HG03108 (cell line): ENCODE results near the gene PCDHA2.
"Not testable (repeated sequence)": the region's sequence is repeated elsewhere in the genome, so short reads cannot be mapped to it uniquely, and the experiment has no call there.

Experiments
- ATAC-seq: cut with Tn5 transposase; IDR thresholded peaks from one replicate; pipeline ENCODE4 v1.9.1; 2021; ENCODE audit warnings: moderate library complexity; ENCODE audit not compliant: unreplicated experiment

Gene PCDHA2

DNA sequence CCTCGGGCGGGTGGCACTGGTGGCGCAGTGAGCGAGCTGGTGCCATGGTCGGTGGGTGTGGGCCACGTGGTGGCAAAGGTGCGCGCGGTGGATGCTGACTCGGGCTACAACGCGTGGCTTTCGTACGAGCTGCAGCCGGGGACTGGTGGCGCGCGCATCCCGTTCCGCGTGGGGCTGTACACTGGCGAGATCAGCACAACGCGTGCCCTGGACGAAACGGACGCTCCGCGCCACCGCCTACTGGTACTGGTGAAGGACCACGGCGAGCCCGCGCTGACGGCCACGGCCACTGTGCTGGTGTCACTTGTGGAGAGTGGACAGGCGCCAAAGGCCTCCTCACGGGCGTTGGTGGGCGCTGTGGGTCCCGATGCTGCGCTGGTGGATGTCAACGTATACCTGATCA, 14.2 kb downstream of the PCDHA2 start:
- ATAC-seq = no peak

DNA sequence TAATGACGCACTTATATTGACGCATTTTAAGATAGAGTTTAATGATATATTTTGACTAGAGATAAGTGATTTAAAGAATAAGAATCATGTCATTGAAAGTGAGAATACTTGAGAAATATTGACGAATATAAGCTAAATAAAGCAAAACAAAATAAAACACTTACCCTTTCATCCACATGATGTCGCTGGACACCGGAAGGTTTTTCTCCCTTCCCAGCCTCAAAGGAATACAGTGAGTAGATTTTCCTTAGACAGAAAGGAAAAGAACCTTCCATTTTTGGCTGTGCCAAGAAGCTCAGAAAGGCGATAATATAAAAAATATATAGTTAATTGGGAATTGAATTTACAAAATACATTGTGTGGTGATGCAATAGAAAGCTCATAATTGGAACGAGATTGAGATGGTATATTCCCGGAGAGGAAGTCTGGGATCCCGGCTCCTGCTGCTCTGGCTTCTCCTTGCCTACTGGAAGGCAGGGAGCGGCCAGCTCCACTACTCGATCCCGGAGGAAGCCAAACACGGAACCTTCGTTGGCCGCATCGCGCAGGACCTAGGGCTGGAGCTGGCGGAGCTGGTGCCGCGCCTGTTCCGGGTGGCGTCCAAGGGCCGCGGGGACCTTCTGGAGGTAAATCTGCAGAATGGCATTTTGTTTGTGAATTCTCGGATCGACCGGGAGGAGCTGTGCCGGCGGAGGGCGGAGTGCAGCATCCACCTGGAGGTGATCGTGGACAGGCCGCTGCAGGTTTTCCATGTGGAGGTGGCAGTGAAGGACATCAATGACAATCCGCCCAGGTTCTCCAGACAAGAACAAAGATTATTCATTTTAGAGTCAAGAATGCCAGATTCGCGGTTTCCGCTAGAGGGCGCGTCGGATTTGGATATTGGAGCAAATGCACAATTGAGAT, 27.0 kb downstream of the PCDHA2 start, which contains the start of gene PCDHA5:
TSS of gene PCDHA5 (plus strand) at position 239 of the 906 bp plus-strand sequence.
- no peak for ATAC-seq

- ATAC-seq = no peak
These were observed 27.6 kb downstream of the PCDHA2 start for GRCh38 chr5:140822281-140822629.

GRCh38 chr5:140822969-140823368, 28.3 kb downstream of the PCDHA2 start:
- not testable (repeated sequence) for ATAC-seq

GRCh38 chr5:140823475-140823874, 28.8 kb downstream of the PCDHA2 start:
- no peak for ATAC-seq

DNA sequence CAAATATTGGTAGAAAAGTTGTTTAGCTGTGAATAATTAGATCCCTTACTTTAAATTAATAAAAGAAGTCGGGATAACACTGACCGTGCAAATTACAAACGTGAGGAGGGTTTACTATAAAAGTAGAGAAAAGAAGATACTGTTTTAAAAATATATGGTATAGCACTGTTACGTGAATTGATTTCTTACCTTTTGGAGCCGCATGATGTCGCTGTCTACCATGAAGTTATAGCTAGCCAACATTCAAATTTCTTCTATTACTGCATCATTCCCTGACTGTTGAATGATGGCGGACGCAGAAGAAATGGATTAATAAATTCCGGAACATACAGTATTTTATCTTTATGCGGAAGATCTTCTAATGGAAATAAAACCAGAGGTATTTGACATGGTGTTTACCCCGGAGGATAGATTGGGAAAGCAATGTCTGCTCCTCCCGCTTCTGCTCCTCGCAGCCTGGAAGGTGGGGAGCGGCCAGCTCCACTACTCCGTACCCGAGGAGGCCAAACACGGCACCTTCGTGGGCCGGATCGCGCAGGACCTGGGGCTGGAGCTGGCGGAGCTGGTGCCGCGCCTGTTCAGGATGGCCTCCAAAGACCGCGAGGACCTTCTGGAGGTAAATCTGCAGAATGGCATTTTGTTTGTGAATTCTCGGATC, 33.2 kb downstream of the PCDHA2 start, which contains the start of gene PCDHA6:
TSS of gene PCDHA6 (plus strand) at position 257 of the 658 bp plus-strand sequence. CDS start at position 389, 132 bp downstream.
- ATAC-seq = no peak

- no peak for ATAC-seq
These were observed 33.7 kb downstream of the PCDHA2 start for GRCh38 chr5:140828362-140828737.

- ATAC-seq = not testable (repeated sequence)
These were observed 35.2 kb downstream of the PCDHA2 start for GRCh38 chr5:140829511-140830501.

- ATAC-seq = no peak
These were observed 39.3 kb downstream of the PCDHA2 start, which contains the start of gene PCDHA7 for GRCh38 chr5:140833993-140834392. PCDHA7 (plus strand) TSS chr5:140834269; CDS start chr5:140834384, 115 bp downstream.

GRCh38 chr5:140834439-140835008, 39.9 kb downstream of the PCDHA2 start:
- not testable (repeated sequence) for ATAC-seq

DNA sequence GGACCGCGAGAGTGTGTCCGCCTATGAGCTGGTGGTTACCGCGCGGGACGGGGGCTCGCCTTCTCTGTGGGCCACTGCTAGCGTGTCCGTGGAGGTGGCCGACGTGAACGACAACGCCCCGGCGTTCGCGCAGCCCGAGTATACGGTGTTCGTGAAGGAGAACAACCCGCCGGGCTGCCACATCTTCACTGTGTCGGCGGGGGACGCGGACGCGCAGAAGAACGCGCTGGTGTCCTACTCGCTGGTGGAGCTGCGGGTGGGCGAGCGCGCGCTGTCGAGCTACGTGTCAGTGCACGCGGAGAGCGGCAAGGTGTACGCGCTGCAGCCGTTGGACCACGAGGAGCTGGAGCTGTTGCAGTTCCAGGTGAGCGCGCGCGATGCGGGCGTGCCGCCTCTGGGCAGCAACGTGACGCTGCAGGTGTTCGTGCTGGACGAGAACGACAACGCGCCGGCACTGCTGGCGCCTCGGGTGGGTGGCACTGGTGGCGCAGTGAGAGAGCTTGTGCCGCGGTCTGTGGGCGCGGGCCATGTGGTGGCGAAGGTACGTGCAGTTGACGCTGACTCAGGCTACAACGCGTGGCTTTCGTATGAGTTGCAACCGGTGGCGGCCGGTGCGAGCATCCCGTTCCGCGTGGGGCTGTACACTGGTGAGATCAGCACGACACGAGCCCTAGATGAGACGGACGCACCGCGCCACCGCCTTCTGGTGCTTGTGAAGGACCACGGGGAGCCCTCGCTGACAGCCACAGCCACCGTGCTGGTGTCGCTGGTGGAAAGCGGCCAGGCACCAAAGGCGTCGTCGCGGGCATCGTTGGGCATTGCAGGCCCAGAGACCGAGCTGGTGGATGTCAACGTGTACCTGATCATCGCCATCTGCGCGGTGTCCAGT, 41.2 kb downstream of the PCDHA2 start:
- no peak for ATAC-seq

GRCh38 chr5:140840978-140841962, 46.6 kb downstream of the PCDHA2 start, which contains the start of gene PCDHA8:
PCDHA8 (plus strand) TSS chr5:140841187; CDS start chr5:140841322, 135 bp downstream.
- no peak for ATAC-seq

DNA sequence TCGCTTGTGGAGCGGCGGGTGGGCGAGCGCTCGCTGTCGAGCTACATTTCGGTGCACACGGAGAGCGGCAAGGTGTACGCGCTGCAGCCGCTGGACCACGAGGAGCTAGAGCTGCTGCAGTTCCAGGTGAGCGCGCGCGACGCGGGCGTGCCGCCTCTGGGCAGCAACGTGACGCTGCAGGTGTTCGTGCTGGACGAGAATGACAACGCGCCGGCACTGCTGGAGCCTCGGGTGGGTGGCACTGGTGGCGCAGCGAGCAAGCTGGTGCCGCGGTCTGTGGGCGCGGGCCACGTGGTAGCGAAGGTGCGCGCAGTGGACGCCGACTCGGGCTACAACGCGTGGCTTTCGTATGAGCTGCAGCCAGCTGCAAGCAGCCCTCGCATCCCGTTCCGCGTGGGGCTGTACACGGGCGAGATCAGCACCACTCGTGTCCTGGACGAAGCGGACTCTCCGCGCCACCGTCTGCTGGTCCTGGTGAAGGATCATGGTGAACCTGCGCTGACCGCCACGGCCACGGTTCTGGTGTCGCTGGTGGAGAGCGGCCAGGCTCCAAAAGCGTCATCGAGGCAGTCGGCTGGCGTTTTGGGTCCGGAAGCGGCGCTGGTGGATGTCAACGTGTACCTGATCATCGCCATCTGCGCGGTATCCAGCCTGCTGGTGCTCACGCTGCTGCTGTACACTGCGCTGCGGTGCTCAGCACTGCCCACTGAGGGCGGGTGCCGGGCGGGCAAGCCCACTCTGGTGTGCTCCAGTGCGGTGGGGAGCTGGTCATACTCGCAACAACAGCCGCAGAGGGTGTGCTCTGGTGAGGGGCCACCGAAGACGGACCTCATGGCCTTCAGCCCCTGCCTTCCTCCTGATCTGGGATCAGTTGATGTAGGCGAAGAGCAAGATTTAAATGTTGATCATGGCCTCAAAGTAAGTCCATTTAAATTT, 48.4 kb downstream of the PCDHA2 start:
- ATAC-seq = no peak
